ENCODE data around the gene ING4. TPM values are rescaled to one million over a fixed set of nuclear protein-coding genes. Genes with fewer than 3 reads are reported as not detected.

Gene ING4
- total RNA-seq, 1 experiment from 2014 or later: 15.2 TPM

GRCh38 chr12:6603095-6603567, 59.8 kb downstream of the ING4 start:
- peak overlapping the region; percentile 74 for H3K27ac Mint-ChIP-seq (ENCODE audit: low read depth, unreplicated experiment)
- CTCF ChIA-PET: interaction anchor here (0.7 to 2.4 kb wide), 5 partner anchors 15 to 132 kb away, joined by 4 to 8 read pairs (median 4); no protein-coding TSS in a partner anchor

GRCh38 chr12:6602526-6602925, 60.4 kb downstream of the ING4 start:
- no peak for DNase-seq (ENCODE audit: unreplicated experiment)
- CTCF ChIA-PET: interaction anchor here (1.6 to 2.4 kb wide), 3 partner anchors 14 to 39 kb away, joined by 4 to 8 read pairs (median 8); no protein-coding TSS in a partner anchor
- intact Hi-C loops (cut with micrococcal nuclease): no loop called here
- Mint-ChIP-seq H3K27me3 (ENCODE audit: insufficient read depth, unreplicated experiment) (no peaks in the 10 kb centered on the region), H3K36me3 (ENCODE audit: insufficient read depth, unreplicated experiment) (peaks cover 80% of the 10 kb centered on the region), H3K9me3 (ENCODE audit: unreplicated experiment) (no peaks in the 10 kb centered on the region), H3K4me3 (ENCODE audit: unreplicated experiment) (no peak overlapping the region), H3K4me1 (ENCODE audit: insufficient read depth, unreplicated experiment) (peaks cover 34% of the 10 kb centered on the region), H3K27ac (ENCODE audit: low read depth, unreplicated experiment) (no peak overlapping the region)
- no peak for TF ChIP-seq CTCF (IDR thresholded peaks at IDR 0.05; ENCODE audit: unreplicated experiment)
- POLR2A ChIA-PET: interaction anchor here (0.6 to 2.0 kb wide), 6 partner anchors 15 to 234 kb away, joined by 3 to 5 read pairs (median 4); partner anchors contain the start of gene NOP2
- BruUV-seq (replicated peaks): no TSS peak

More at GRCh38 chr12:6603095-6603567, 59.8 kb downstream of the ING4 start:
- POLR2A ChIA-PET: interaction anchor here (0.6 to 2.0 kb wide), 8 partner anchors 16 to 233 kb away, joined by 3 to 5 read pairs (median 4); partner anchors contain the start of genes GAPDH and NOP2
- Mint-ChIP-seq H3K9me3 (ENCODE audit: unreplicated experiment) (no peaks in the 10 kb centered on the region), H3K27me3 (ENCODE audit: insufficient read depth, unreplicated experiment) (no peaks in the 10 kb centered on the region), H3K4me1 (ENCODE audit: insufficient read depth, unreplicated experiment) (peaks cover 30% of the 10 kb centered on the region), H3K4me3 (ENCODE audit: unreplicated experiment) (no peak overlapping the region), H3K36me3 (ENCODE audit: insufficient read depth, unreplicated experiment) (peaks cover 74% of the 10 kb centered on the region)
- no peak for TF ChIP-seq CTCF (IDR thresholded peaks at IDR 0.05; ENCODE audit: unreplicated experiment)
- intact Hi-C loops (cut with micrococcal nuclease): no loop called here
- peak; percentile 9 for DNase-seq (ENCODE audit: unreplicated experiment)
- BruUV-seq (replicated peaks): no TSS peak

Other genes with a start within 250 kb of the ING4 start
- not detected in 2 replicates for gene CD27, start 218.2 kb downstream of the ING4 start, total RNA-seq (2022)
- 8.1 and 9.3 TPM in 2 replicates for gene TAPBPL, start 211.1 kb downstream of the ING4 start, total RNA-seq (2022)
- gene VAMP1, start 192.4 kb downstream of the ING4 start, total RNA-seq (2022): 2.5 and 2.9 TPM in 2 replicates
- 230 and 314 TPM in 2 replicates for gene MRPL51, start 169.9 kb downstream of the ING4 start, total RNA-seq (2022)
- gene NCAPD2, start 169.0 kb downstream of the ING4 start, total RNA-seq (2022): 31.9 and 52.0 TPM in 2 replicates
- gene GAPDH, start 128.6 kb downstream of the ING4 start, total RNA-seq (2022): 2,995 and 4,097 TPM in 2 replicates
- 0.49 and 1.1 TPM in 2 replicates for gene IFFO1, start 107.1 kb downstream of the ING4 start, total RNA-seq (2022)
- 97.1 and 108 TPM in 2 replicates for gene NOP2, start 94.8 kb downstream of the ING4 start, total RNA-seq (2022)
- gene CHD4, start 55.7 kb downstream of the ING4 start, total RNA-seq (2022): 135 and 151 TPM in 2 replicates
- 2.5 and 2.7 TPM in 2 replicates for gene LPAR5, start 27.2 kb downstream of the ING4 start, total RNA-seq (2022)
- 0.30 and 2.5 TPM in 2 replicates for gene ACRBP, start 15.7 kb downstream of the ING4 start, total RNA-seq (2022)
- 62.8 and 70.8 TPM in 2 replicates for gene ZNF384, start 26.3 kb upstream of the ING4 start, total RNA-seq (2022)
- not detected in 2 replicates for gene PIANP, start 37.7 kb upstream of the ING4 start, total RNA-seq (2022)
- 55.5 and 61.3 TPM in 2 replicates for gene COPS7A, start 60.9 kb upstream of the ING4 start, total RNA-seq (2022)
- gene MLF2, start 90.0 kb upstream of the ING4 start, total RNA-seq (2022): 151 and 162 TPM in 2 replicates
- gene PTMS, start 103.2 kb upstream of the ING4 start, total RNA-seq (2022): 242 and 284 TPM in 2 replicates
- 0.58 and 1.0 TPM in 2 replicates for gene LAG3, start 109.4 kb upstream of the ING4 start, total RNA-seq (2022)
- gene CD4, start 126.4 kb upstream of the ING4 start, total RNA-seq (2022): not detected in 2 replicates
- gene GPR162, start 158.7 kb upstream of the ING4 start, total RNA-seq (2022): not detected in 2 replicates
- gene P3H3, start 165.3 kb upstream of the ING4 start, total RNA-seq (2022): 0.47 and 1.3 TPM in 2 replicates
- gene GNB3, start 177.8 kb upstream of the ING4 start, total RNA-seq (2022): 0.47 TPM in 1 of 2 replicates, not detected in the other
- 11.7 and 25.5 TPM in 2 replicates for gene CDCA3, start 188.2 kb upstream of the ING4 start, total RNA-seq (2022)
- gene USP5, start 189.0 kb upstream of the ING4 start, total RNA-seq (2022): 62.5 and 80.2 TPM in 2 replicates
- gene TPI1, start 204.4 kb upstream of the ING4 start, total RNA-seq (2022): 498 and 549 TPM in 2 replicates
- 9.2 and 10.8 TPM in 2 replicates for gene SPSB2, start 210.2 kb upstream of the ING4 start, total RNA-seq (2022)
- gene LRRC23, start 241.7 kb upstream of the ING4 start, total RNA-seq (2022): 7.5 and 9.1 TPM in 2 replicates